Measurements from ENCODE around the gene MOB2.

DNA sequence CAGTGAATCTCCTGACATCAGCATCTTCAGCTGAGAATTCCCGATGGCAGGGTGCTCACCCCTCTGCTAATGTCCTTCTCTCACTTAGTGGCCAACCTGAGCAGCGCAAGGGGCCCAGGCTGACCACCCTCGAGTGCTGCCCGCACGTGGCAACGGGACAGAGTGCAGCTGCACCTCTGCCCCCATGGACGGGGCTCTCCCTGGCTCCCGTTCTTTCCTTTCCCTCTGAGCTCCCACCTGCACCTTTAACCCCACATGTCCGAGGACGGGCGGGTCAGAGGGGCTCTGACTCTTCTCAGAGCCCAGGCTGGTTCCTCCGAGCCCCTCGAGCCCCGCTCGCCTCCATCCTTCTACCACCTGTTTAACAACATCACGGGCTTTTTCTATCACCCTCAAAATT lies 19.8 kb downstream of the MOB2 start:
- TF ChIP-seq POLR2AphosphoS5 (IDR thresholded peaks at IDR 0.05; ENCODE audit: low read depth, low read length), result no peak
- no peak for TF ChIP-seq PAX5 (IDR thresholded peaks at IDR 0.05; ENCODE audit: insufficient read depth, low read length, severe bottlenecking)
- TF ChIP-seq POLR2A (IDR thresholded peaks at IDR 0.05; ENCODE audit: low read depth, low read length), result no peak
- TF ChIP-seq TAF1 (IDR thresholded peaks at IDR 0.05; ENCODE audit: low read depth, low read length), result no peak
- no peak for TF ChIP-seq SPI1 (IDR thresholded peaks at IDR 0.05; ENCODE audit: low read depth, low read length)
